A549 (cell line): ENCODE data around the gene TMEM120B.

Source experiments
- EP300 ChIP-seq, 2 experiments: fragments of >200 bp; sonication (Bioruptor Twin); formaldehyde crosslinking; IDR thresholded peaks; 2 replicates in 1 of 2; 3 replicates in 1 of 2; pipeline ENCODE4 v1.6.1; 2016 to 2017
- POLR2A ChIP-seq: IDR thresholded peaks from 2 replicates; pipeline ENCODE4 v1.6.1; 2012; ENCODE audit warnings: mild to moderate bottlenecking, low read length
- TF ChIP-seq, protein P1 (sequence below): fragments of 250-450 bp; sonication (Bioruptor Pico); IDR thresholded peaks from 2 replicates; pipeline ENCODE4 v1.5.0; 2021; ENCODE audit warnings: mild to moderate bottlenecking, moderate library complexity, borderline replicate concordance
- TF ChIP-seq, protein P2 (sequence below): fragments of >200 bp; sonication (Bioruptor Twin); formaldehyde crosslinking; IDR thresholded peaks from 3 replicates; pipeline ENCODE4 v1.5.1; 2016

DNA sequence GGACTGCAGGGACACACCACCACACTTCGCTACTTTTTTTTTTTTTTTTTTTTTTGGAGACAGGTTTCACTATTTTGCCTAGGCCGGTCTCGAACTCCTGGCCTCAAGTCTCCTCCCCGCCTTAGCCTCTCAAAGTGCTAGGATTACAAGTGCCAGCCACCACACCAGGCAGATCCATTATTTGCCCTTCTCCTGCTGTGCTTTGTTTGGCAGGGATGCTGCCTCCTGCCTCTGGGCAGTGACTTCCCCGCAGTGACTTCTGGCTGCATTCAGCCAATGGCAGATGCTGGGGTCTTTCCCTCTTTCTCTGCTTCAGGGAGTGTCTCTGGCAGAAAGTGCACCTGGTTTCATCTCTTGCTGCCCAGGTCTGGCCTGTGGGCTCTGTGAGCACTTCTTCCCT lies 36.4 kb upstream of the TMEM120B start:
- no peak for TF ChIP-seq POLR2A
- no peak for TF ChIP-seq EP300 (IDR thresholded peaks at IDR 0.05)
- TF ChIP-seq, protein P1, sequence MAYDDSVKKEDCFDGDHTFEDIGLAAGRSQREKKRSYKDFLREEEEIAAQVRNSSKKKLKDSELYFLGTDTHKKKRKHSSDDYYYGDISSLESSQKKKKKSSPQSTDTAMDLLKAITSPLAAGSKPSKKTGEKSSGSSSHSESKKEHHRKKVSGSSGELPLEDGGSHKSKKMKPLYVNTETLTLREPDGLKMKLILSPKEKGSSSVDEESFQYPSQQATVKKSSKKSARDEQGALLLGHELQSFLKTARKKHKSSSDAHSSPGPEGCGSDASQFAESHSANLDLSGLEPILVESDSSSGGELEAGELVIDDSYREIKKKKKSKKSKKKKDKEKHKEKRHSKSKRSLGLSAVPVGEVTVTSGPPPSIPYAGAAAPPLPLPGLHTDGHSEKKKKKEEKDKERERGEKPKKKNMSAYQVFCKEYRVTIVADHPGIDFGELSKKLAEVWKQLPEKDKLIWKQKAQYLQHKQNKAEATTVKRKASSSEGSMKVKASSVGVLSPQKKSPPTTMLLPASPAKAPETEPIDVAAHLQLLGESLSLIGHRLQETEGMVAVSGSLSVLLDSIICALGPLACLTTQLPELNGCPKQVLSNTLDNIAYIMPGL: no peak
- TF ChIP-seq, protein P2, sequence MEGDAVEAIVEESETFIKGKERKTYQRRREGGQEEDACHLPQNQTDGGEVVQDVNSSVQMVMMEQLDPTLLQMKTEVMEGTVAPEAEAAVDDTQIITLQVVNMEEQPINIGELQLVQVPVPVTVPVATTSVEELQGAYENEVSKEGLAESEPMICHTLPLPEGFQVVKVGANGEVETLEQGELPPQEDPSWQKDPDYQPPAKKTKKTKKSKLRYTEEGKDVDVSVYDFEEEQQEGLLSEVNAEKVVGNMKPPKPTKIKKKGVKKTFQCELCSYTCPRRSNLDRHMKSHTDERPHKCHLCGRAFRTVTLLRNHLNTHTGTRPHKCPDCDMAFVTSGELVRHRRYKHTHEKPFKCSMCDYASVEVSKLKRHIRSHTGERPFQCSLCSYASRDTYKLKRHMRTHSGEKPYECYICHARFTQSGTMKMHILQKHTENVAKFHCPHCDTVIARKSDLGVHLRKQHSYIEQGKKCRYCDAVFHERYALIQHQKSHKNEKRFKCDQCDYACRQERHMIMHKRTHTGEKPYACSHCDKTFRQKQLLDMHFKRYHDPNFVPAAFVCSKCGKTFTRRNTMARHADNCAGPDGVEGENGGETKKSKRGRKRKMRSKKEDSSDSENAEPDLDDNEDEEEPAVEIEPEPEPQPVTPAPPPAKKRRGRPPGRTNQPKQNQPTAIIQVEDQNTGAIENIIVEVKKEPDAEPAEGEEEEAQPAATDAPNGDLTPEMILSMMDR: no peak
